ENCODE measurements around the gene NTNG1. TPM values are rescaled to one million over a fixed set of nuclear protein-coding genes. Genes with fewer than 3 reads are reported as not detected.

NTNG1 gene
- total and polyA plus RNA-seq, 2 of the 8 experiments (the other 6 are each of a cell fraction or from before 2014, with no cell fraction given), result 1.2 to 4.1 TPM

DNA sequence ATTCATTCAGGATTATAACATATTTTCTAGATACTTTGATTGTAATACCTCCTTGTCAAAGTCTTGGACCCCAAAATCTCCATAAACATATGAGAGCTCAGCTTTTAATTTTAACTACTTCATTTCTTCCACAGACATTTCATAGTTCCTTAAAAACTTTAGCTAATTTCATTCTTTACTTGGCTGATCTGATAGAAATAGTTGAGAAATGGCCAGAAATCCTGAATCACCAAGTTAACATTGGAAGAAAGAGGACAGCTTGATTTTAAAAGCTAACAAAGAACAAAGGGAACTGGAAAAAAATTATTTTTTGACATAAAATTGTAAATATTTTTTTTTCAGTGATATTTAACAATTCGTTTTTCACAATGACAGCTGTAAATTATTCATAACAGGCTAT is 216.5 kb downstream of the NTNG1 start:
- Histone ChIP-seq H3K36me3 (ENCODE audit: control insufficient read depth in 2 of 4, insufficient read depth in 4 of 4, low read length in 3 of 4) (no peaks in the 10 kb centered on the region; a peak in 1 of 8 replicates), H3K4me1 (replicated peaks in 1 of 4; ENCODE audit: control insufficient read depth in 3 of 4, insufficient read depth in 4 of 4, low read length in 3 of 4) (peaks cover 0 to 4% (median 3%) of the 10 kb centered on the region in 4 experiments; a peak in 1 of 7 replicates), H3K27ac (ENCODE audit: low read depth, low read length) (no peak overlapping the region), H4K5ac (ENCODE audit: insufficient read length, low read depth, low read length) (no peak overlapping the region), H3K79me2 (ENCODE audit: control insufficient read depth in 1 of 2, insufficient read depth in 2 of 2, low read length in 2 of 2) (no peaks in the 10 kb centered on the region), H3K27me3 (replicated peaks in 1 of 4; ENCODE audit: control insufficient read depth in 3 of 4, extremely low read depth in 1 of 4, insufficient read depth in 3 of 4, low read length in 3 of 4) (no peaks in the 10 kb centered on the region), H4K20me1 (replicated peaks in 1 of 2; ENCODE audit: control insufficient read depth in 1 of 2, insufficient read depth in 2 of 2, low read length in 2 of 2) (no peaks in the 10 kb centered on the region), H3K4me3 (ENCODE audit: extremely low read depth in 1 of 4, insufficient read depth in 2 of 4, low read depth in 3 of 4, low read length in 4 of 4) (no peak overlapping the region), H3K14ac (ENCODE audit: insufficient read length) (no peak overlapping the region), H3K9ac (replicated peaks in 1 of 4; ENCODE audit: extremely low read depth in 1 of 4, low read depth in 3 of 4, low read length in 3 of 4) (no peak overlapping the region), H3K79me1 (ENCODE audit: low read depth, low read length) (no peaks in the 10 kb centered on the region), H2BK20ac (ENCODE audit: low read length) (no peak overlapping the region), H2BK120ac (replicated peaks; ENCODE audit: low read depth, low read length) (no peak overlapping the region), H3K56ac (replicated peaks; ENCODE audit: insufficient read length, low read depth, low read length) (no peak overlapping the region), H2BK15ac (ENCODE audit: low read length) (no peak overlapping the region), H4K8ac (ENCODE audit: extremely low read depth, insufficient read depth, low read length) (no peak overlapping the region), H3K4me2 (ENCODE audit: insufficient read depth in 1 of 2, low read depth in 2 of 2, low read length in 2 of 2) (no peak overlapping the region), H3K9me3 (ENCODE audit: insufficient read depth in 2 of 2, low read depth in 1 of 2, low read length in 1 of 2) (peaks cover 3 to 4% of the 10 kb centered on the region in 2 experiments; a peak in 2 of 4 replicates), H3K23ac (ENCODE audit: insufficient read length) (no peak overlapping the region), H3K4ac (replicated peaks; ENCODE audit: insufficient read length, low read depth, low read length) (no peak overlapping the region), H2BK5ac (ENCODE audit: low read depth, low read length) (no peak overlapping the region), H2AFZ (ENCODE audit: low read length) (no peak overlapping the region), H4K91ac (replicated peaks; ENCODE audit: insufficient read length, low read length) (no peak overlapping the region), H2BK12ac (ENCODE audit: low read depth, low read length) (no peak overlapping the region), H2AK5ac (ENCODE audit: low read depth, low read length) (no peak overlapping the region), H3K23me2 (ENCODE audit: low read depth, low read length) (no peaks in the 10 kb centered on the region), H3K18ac (ENCODE audit: extremely low read depth, low read length) (no peak overlapping the region)
- no peak for FAIRE-seq
- ChIA-PET CTCF (ENCODE audit: partially characterized antibody) (interaction anchor here (1.0 to 2.3 kb wide), 2 partner anchors 9 to 38 kb away, joined by 3 to 6 read pairs; no protein-coding TSS in a partner anchor), POLR2A (ENCODE audit: partially characterized antibody) (no interaction called here)
- no peak for DNase-seq (ENCODE audit: low read depth in 1 of 2, low spot score in 2 of 2)
- 76% methylated on average over 1 of the region's 1 CpG; no CpG with 5 or more reads in 1 of the 2 experiments for WGBS, 2 experiments (ENCODE audit: extremely low coverage in 1 of 2, insufficient coverage in 1 of 2, insufficient read length in 1 of 2, insufficient replicate concordance in 2 of 2, low coverage in 1 of 2, low lambda C conversion rate in 2 of 2, missing lambda C conversion rate in 1 of 2)
- TF ChIP-seq SP2 (IDR thresholded peaks at IDR 0.05; ENCODE audit: low read length), result no peak
